Trophoblast cell (in vitro differentiated cells and primary cell): ENCODE results near the gene TNFSF4.

Source experiments
- DNase-seq, 2 donors: peaks; one replicate each; pipeline ENCODE4 v3.0.0-alpha.2; 2016
- H2AFZ ChIP-seq: 2 replicates; pipeline ENCODE4 v1.6.1; 2013; ENCODE audit warnings: low read length, moderate library complexity, mild to moderate bottlenecking; ENCODE audit not compliant: insufficient read depth, poor library complexity
- H2AK5ac ChIP-seq: 2 replicates; pipeline ENCODE4 v1.6.1; 2013; ENCODE audit warnings: mild to moderate bottlenecking, low read length
- H2BK120ac ChIP-seq: 2 replicates; pipeline ENCODE4 v1.6.1; 2013; ENCODE audit warnings: low read length, mild to moderate bottlenecking, moderate library complexity; ENCODE audit not compliant: insufficient read depth, poor library complexity
- H2BK12ac ChIP-seq: 2 replicates; pipeline ENCODE4 v1.6.1; 2013; ENCODE audit warnings: mild to moderate bottlenecking, low read length, moderate library complexity
- H2BK5ac ChIP-seq: 2 replicates; pipeline ENCODE4 v1.6.1; 2013; ENCODE audit warnings: low read length, low read depth, moderate library complexity, mild to moderate bottlenecking; ENCODE audit not compliant: poor library complexity
- H3K14ac ChIP-seq: 2 replicates; pipeline ENCODE4 v1.6.1; 2013; ENCODE audit warnings: mild to moderate bottlenecking, low read length
- H3K18ac ChIP-seq: 2 replicates; pipeline ENCODE4 v1.6.1; 2013; ENCODE audit warnings: mild to moderate bottlenecking, low read length
- H3K23ac ChIP-seq: 2 replicates; pipeline ENCODE4 v1.6.1; 2013; ENCODE audit warnings: low read length
- H3K27ac ChIP-seq: 2 replicates; pipeline ENCODE4 v1.5.1; 2013; ENCODE audit warnings: low read depth, mild to moderate bottlenecking, inconsistent platforms, low read length, moderate library complexity
- H3K27me3 ChIP-seq: 2 replicates; pipeline ENCODE4 v1.6.1; 2013; ENCODE audit warnings: inconsistent platforms, mild to moderate bottlenecking, low read length, moderate library complexity; ENCODE audit not compliant: insufficient read depth
- H3K36me3 ChIP-seq, 2 experiments: 1 replicate in 1 of 2; 2 replicates in 1 of 2; pipeline ENCODE4 v1.6.1; 2013; ENCODE audit warnings: low read length in 2 of 2, mild to moderate bottlenecking in 2 of 2, moderate library complexity in 1 of 2; ENCODE audit not compliant: insufficient read depth in 2 of 2, control insufficient read depth in 1 of 2
- H3K4ac ChIP-seq: 2 replicates; pipeline ENCODE4 v1.6.1; 2013; ENCODE audit warnings: low read depth, mild to moderate bottlenecking, low read length, moderate library complexity
- H3K4me1 ChIP-seq, 2 experiments: 1 replicate in 1 of 2; 2 replicates in 1 of 2; pipeline ENCODE4 v1.6.1; 2013; ENCODE audit warnings: low read length in 2 of 2, mild to moderate bottlenecking in 2 of 2, moderate library complexity in 1 of 2; ENCODE audit not compliant: insufficient read depth in 2 of 2, control insufficient read depth in 1 of 2
- H3K4me2 ChIP-seq: 2 replicates; pipeline ENCODE4 v1.6.1; 2013; ENCODE audit warnings: inconsistent platforms, mild to moderate bottlenecking, low read length, moderate library complexity
- H3K4me3 ChIP-seq: 2 replicates; pipeline ENCODE4 v1.5.1; 2013; ENCODE audit warnings: mild to moderate bottlenecking, low read depth, low read length, inconsistent platforms
- H3K79me1 ChIP-seq: one replicate; pipeline ENCODE4 v1.6.1; 2013; ENCODE audit warnings: low read length
- H3K79me2 ChIP-seq: 2 replicates; pipeline ENCODE4 v1.6.1; 2013; ENCODE audit warnings: low read length, mild to moderate bottlenecking; ENCODE audit not compliant: control insufficient read depth, insufficient read depth, poor library complexity
- H3K9ac ChIP-seq: 2 replicates; pipeline ENCODE4 v1.6.1; 2013; ENCODE audit warnings: mild to moderate bottlenecking, low read length
- H3K9me3 ChIP-seq: 2 replicates; pipeline ENCODE4 v1.6.1; 2013; ENCODE audit warnings: low read depth, mild to moderate bottlenecking, control low read depth, inconsistent platforms, low read length; ENCODE audit not compliant: insufficient read depth
- H4K12ac ChIP-seq: 2 replicates; pipeline ENCODE4 v1.6.1; 2013; ENCODE audit warnings: low read depth, mild to moderate bottlenecking, low read length, moderate library complexity
- H4K8ac ChIP-seq: 2 replicates; pipeline ENCODE4 v1.6.1; 2013; ENCODE audit warnings: low read depth, mild to moderate bottlenecking, low read length, moderate library complexity
- H4K91ac ChIP-seq: one replicate; pipeline ENCODE4 v1.6.1; 2013; ENCODE audit warnings: low read depth, mild to moderate bottlenecking, low read length, moderate library complexity
- WGBS: extraction: QIAGEN DNeasy Blood & Tissue Kit; methylation state at CpG from one replicate; pipeline ENCODE4 v1.1.7; 2013; ENCODE audit warnings: missing lambda C conversion rate; ENCODE audit not compliant: insufficient read length, insufficient coverage; ENCODE audit errors: extremely low coverage; 5-methylcytosine and 5-hydroxymethylcytosine counted together

The TNFSF4 gene

DNA sequence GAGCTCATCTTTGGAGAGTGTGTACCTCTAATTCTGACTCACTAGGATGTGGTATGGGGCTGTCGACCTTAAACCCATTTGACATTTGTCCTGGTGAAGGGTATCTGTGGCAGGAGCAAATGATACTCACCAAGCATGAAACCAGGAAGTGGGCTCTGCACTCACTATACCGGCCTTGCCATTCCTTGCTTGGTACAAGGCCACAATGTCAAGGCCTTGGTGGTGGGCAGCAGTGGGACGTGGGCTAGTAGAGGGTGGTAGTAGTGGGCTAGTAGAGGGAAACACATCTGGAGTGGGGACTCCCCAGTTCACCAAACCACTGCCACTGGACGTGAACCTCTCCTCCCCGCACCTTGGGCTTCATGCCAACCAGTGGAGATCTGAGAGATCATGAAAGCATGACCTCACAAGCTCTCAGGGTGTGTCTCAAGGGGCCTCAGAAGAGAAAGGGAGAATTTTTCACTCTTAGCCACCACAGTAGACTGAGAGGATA is 11.5 kb downstream of the TNFSF4 start:
- Histone ChIP-seq H3K23ac (no peak overlapping the region), H3K14ac (no peak overlapping the region), H4K91ac (no peak overlapping the region), H3K36me3 (no peaks in the 10 kb centered on the region), H3K4me1 (no peaks in the 10 kb centered on the region), H2AFZ (no peak overlapping the region), H3K4ac (no peak overlapping the region), H2BK5ac (no peak overlapping the region), H3K27me3 (no peaks in the 10 kb centered on the region), H4K8ac (no peak overlapping the region), H3K4me3 (no peak overlapping the region), H2AK5ac (no peak overlapping the region), H3K4me2 (no peak overlapping the region), H3K18ac (no peak overlapping the region), H4K12ac (no peak overlapping the region), H3K79me1 (no peaks in the 10 kb centered on the region), H2BK120ac (no peak overlapping the region), H3K27ac (no peak overlapping the region), H3K9ac (no peak overlapping the region), H2BK12ac (no peak overlapping the region), H3K9me3 (no peaks in the 10 kb centered on the region), H3K79me2 (no peaks in the 10 kb centered on the region)
- no CpG with 5 or more reads among the region's 5 CpGs for WGBS
- DNase-seq = no peak

DNA sequence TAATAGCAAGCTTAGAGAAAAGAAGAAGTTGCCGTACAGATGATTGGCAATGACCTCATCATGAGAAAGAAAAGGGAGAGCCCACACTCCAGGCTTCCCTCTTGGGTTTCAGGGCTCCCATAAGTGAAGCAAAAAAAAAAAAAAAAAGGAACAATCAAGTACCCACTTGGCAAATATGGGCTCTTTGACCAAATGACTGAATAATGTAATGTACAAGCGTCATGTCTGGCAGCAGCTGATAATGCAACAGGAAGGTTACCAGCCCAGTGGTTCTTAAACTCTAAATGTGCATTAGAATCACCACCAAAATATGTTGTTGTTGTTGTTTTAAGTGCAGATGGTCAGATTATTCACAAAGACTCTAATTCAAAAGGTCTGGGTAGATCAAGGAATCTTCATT is 13.5 kb downstream of the TNFSF4 start:
- H3K9ac ChIP-seq = no peak overlapping the region
- no peak overlapping the region for H3K14ac ChIP-seq
- no peak overlapping the region for H3K27ac ChIP-seq
- H3K18ac ChIP-seq = no peak overlapping the region
- H3K27me3 ChIP-seq = no peaks in the 10 kb centered on the region
- no peak overlapping the region for H2AFZ ChIP-seq
- no peaks in the 10 kb centered on the region for H3K79me2 ChIP-seq
- no peak overlapping the region for H3K23ac ChIP-seq
- H3K4me2 ChIP-seq = no peak overlapping the region
- H3K4me3 ChIP-seq = no peak overlapping the region
- H4K12ac ChIP-seq = no peak overlapping the region
- H2BK12ac ChIP-seq = no peak overlapping the region
- H3K4ac ChIP-seq = no peak overlapping the region
- H2BK5ac ChIP-seq = no peak overlapping the region
- WGBS = no CpG with 5 or more reads among the region's 2 CpGs
- H3K9me3 ChIP-seq = no peaks in the 10 kb centered on the region
- H3K4me1 ChIP-seq = no peaks in the 10 kb centered on the region
- no peak overlapping the region for H4K8ac ChIP-seq
- H3K79me1 ChIP-seq = no peaks in the 10 kb centered on the region
- peak in 1 of 2 donors; percentile 24 for DNase-seq
- H2AK5ac ChIP-seq = no peak overlapping the region
- H2BK120ac ChIP-seq = no peak overlapping the region
- no peaks in the 10 kb centered on the region for H3K36me3 ChIP-seq
- H4K91ac ChIP-seq = no peak overlapping the region

DNA sequence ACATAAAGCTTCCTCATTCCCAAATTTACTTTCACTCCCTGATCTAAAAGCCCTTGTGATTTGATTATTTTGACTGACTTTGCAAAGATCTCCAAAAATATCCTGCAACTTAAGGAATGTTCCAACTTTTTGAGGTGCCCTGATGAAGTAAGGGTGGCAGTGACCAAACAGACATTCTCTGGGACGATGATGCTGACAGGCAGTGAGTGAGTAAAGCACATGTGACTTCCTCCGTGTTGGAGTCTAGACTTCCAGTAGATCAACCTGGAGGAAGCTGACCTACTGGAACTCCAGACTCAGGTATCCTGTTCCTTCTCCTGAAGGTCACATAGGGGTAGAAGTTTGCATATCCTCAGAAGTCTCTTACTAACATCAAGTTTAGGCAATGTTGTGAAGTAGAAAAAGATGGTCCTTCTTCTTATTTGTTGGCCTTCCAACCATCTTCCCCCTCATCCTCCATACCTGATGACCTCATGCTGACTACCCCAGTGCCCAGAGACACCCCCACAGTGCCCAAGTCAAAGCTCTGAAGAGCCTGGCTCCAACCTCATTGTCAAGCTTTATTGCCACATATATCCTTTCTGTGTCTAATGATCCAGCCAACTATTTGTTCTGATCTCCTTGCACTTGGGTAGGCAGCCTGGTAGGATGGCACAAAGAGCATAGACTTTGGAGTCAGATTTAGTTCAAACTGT is 16.0 kb downstream of the TNFSF4 start:
- no peak overlapping the region for H3K4ac ChIP-seq
- no peak overlapping the region for H2BK120ac ChIP-seq
- H2BK5ac ChIP-seq = no peak overlapping the region
- H3K79me2 ChIP-seq = no peaks in the 10 kb centered on the region
- no peak overlapping the region for H2AFZ ChIP-seq
- H3K27ac ChIP-seq = no peak overlapping the region
- no peaks in the 10 kb centered on the region for H3K9me3 ChIP-seq
- no peaks in the 10 kb centered on the region for H3K79me1 ChIP-seq
- H4K8ac ChIP-seq = no peak overlapping the region
- no peak overlapping the region for H3K4me3 ChIP-seq
- peak overlapping the region; percentile 18 for H3K9ac ChIP-seq
- H4K12ac ChIP-seq = no peak overlapping the region
- DNase-seq = no peak
- no CpG with 5 or more reads among the region's 2 CpGs for WGBS
- H2AK5ac ChIP-seq = no peak overlapping the region
- H2BK12ac ChIP-seq = no peak overlapping the region
- no peaks in the 10 kb centered on the region for H3K27me3 ChIP-seq
- H4K91ac ChIP-seq = no peak overlapping the region
- peak overlapping the region; percentile 89 for H3K23ac ChIP-seq
- H3K4me2 ChIP-seq = no peak overlapping the region
- no peak overlapping the region for H3K18ac ChIP-seq
- no peak overlapping the region for H3K14ac ChIP-seq
- H3K4me1 ChIP-seq = no peaks in the 10 kb centered on the region
- H3K36me3 ChIP-seq = no peaks in the 10 kb centered on the region

DNA sequence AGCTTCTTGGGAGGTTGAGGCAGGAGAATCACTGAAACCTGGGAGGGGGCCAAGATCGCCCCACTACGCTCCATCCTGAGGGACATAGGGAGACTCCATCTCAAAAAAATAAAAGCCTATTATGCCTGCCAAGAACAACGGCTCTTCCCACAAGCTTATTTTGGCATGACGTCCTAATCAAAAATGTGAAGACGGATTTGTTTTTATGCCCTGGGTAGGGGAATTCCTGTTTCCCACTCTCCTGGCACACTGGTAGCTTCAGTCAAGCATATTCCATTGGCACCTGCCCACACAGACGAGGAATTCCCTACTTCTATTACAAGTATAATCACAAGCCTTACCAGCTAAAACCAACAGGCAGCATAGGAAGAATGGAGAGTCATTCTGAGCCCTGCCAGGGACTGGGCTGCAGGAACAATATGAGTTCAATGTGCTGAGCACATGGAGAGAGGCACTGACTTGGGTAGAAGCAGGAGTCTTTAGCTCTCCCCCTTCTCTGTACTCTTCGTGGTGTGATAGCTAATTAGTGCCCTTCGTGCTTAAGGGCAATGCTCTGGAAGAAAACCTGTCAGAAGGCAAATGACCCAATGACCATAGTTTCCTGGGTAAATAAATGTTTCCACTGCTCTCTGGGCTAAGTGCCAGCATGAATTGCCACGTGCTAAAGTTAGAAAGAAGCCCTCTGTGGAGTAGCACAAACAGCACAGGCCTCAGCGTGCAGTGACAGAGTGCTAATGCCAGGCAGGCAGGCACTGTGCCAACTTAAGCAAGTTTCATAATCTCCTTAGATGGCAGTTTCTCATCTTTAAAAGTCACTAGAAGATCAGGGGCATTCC is 16.8 kb downstream of the TNFSF4 start:
- peak in 1 of 2 donors; percentile 22 for DNase-seq
- no peak overlapping the region for H2AFZ ChIP-seq
- H3K4me3 ChIP-seq = no peak overlapping the region
- no CpG with 5 or more reads among the region's 10 CpGs for WGBS
- no peak overlapping the region for H3K27ac ChIP-seq
- no peak overlapping the region for H3K18ac ChIP-seq
- no peaks in the 10 kb centered on the region for H3K79me2 ChIP-seq
- H2BK120ac ChIP-seq = no peak overlapping the region
- H3K9ac ChIP-seq = no peak overlapping the region
- H3K36me3 ChIP-seq = no peaks in the 10 kb centered on the region
- no peaks in the 10 kb centered on the region for H3K79me1 ChIP-seq
- H4K8ac ChIP-seq = no peak overlapping the region
- H2BK12ac ChIP-seq = no peak overlapping the region
- H4K12ac ChIP-seq = no peak overlapping the region
- no peak overlapping the region for H4K91ac ChIP-seq
- H2AK5ac ChIP-seq = no peak overlapping the region
- no peak overlapping the region for H3K23ac ChIP-seq
- no peak overlapping the region for H3K14ac ChIP-seq
- H3K9me3 ChIP-seq = no peaks in the 10 kb centered on the region
- H3K4me1 ChIP-seq = no peaks in the 10 kb centered on the region
- no peak overlapping the region for H2BK5ac ChIP-seq
- no peak overlapping the region for H3K4me2 ChIP-seq
- H3K27me3 ChIP-seq = no peaks in the 10 kb centered on the region
- H3K4ac ChIP-seq = no peak overlapping the region
